ENCODE results near the gene BCAS1.

DNA sequence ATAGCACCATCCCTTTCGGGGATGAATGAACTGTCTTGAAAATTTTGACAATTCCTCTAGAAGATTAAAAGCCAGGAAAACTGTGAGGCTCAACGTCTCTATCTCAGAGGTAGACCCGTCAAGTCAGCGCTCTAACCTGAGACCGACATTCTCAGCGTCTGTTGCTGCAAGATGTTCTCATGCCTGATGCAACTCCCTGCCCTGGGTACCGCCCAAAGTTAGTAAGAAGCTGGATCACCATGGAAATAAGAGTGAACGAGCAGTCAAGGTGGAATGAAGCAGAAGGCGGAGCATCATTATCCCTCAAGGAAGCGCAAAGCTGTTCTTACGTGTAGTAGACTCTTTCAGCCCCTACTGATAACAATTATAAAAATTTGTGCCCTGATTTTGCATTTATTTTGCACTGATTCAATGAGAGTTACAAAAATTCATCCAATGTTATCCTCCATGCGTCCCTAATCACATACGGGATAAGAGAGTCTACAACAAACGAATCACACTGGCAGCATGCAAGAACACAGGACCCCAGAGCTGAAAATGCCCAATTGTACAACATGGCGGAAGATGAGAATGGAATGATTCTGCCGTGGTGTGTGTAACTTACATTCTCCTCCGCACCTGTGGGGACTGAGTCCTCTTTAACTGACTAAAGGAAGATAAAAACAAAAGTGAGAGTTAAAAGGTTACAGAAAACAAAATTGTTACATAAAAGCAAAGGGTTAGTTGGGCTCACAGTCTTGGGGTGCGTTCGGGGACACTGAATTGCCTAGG is 95.4 kb downstream of the BCAS1 start:
- TF ChIP-seq CTCF (IDR thresholded peaks at IDR 0.05; ENCODE audit: low read depth, low read length): no peak
- TF ChIP-seq EZH2phosphoT487 (IDR thresholded peaks at IDR 0.05; ENCODE audit: low read depth): no peak

All from OCI-LY3 (cell line).